Measurements from ENCODE around the gene EVA1C. TPM values are rescaled to one million over a fixed set of nuclear protein-coding genes. Genes with fewer than 3 reads are reported as not detected.

EVA1C gene
- total and polyA plus RNA-seq, 3 donors from 2014 or later: 28.4 to 47.0 (median 44.2) TPM

DNA sequence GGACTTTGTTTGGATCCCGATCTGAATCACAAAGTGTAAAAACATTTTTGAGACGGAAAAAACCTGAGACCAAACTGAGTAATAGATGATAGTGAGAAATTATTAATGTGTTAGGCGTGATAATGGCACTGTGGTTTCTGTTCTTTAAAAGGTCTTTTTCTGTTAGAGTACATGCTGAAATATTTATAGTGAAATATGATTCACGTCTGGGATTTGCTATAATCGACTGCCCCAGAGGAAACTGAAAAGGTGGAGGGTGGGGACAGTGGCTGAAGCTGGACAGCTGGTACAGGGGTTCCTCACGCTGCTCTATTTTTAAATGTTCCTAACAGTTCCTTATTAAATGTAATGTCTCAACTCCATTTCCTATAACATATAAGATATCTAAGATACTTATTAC lies 30.9 kb upstream of the EVA1C start:
- Histone ChIP-seq H3K27ac (peak overlapping the region in 1 of 2 donors; percentile 50), H3K27me3 (no peaks in the 10 kb centered on the region), H3K9me3 (no peaks in the 10 kb centered on the region), H3K4me1 (peaks cover 3% of the 10 kb centered on the region), H3K4me3 (no peak overlapping the region), H3K36me3 (ENCODE audit: low read depth, missing control alignments) (no peaks in the 10 kb centered on the region)
- TF ChIP-seq, protein P1, sequence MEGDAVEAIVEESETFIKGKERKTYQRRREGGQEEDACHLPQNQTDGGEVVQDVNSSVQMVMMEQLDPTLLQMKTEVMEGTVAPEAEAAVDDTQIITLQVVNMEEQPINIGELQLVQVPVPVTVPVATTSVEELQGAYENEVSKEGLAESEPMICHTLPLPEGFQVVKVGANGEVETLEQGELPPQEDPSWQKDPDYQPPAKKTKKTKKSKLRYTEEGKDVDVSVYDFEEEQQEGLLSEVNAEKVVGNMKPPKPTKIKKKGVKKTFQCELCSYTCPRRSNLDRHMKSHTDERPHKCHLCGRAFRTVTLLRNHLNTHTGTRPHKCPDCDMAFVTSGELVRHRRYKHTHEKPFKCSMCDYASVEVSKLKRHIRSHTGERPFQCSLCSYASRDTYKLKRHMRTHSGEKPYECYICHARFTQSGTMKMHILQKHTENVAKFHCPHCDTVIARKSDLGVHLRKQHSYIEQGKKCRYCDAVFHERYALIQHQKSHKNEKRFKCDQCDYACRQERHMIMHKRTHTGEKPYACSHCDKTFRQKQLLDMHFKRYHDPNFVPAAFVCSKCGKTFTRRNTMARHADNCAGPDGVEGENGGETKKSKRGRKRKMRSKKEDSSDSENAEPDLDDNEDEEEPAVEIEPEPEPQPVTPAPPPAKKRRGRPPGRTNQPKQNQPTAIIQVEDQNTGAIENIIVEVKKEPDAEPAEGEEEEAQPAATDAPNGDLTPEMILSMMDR (IDR thresholded peaks at IDR 0.05): no peak
- TF ChIP-seq POLR2A (IDR thresholded peaks at IDR 0.05): no peak
- WGBS, 2 donors: 57 to 65% methylated on average over 6 of the region's 6 CpGs
- no peak for DNase-seq
- intact Hi-C loops (cut with DNase I; ENCODE audit: low total_unique reads): no loop called here

- peak overlapping the region; percentile 26 to 50 for H3K27ac ChIP-seq
- no peaks in the 10 kb centered on the region for H3K36me3 ChIP-seq (ENCODE audit: low read depth, missing control alignments)
- no peaks in the 10 kb centered on the region for H3K9me3 ChIP-seq
- WGBS, 2 donors: 73 to 81% methylated on average over 10 of the region's 10 CpGs
- intact Hi-C loops (cut with DNase I; ENCODE audit: low total_unique reads): no loop called here
- DNase-seq: no peak
- H3K27me3 ChIP-seq: no peaks in the 10 kb centered on the region
- H3K4me3 ChIP-seq: no peak overlapping the region
- H3K4me1 ChIP-seq: peaks cover 3% of the 10 kb centered on the region
- TF ChIP-seq, protein P1 (IDR thresholded peaks at IDR 0.05): no peak
- no peak for TF ChIP-seq POLR2A (IDR thresholded peaks at IDR 0.05)
Measured at GRCh38 chr21:32382108-32382644, 30.3 kb upstream of the EVA1C start.

DNA sequence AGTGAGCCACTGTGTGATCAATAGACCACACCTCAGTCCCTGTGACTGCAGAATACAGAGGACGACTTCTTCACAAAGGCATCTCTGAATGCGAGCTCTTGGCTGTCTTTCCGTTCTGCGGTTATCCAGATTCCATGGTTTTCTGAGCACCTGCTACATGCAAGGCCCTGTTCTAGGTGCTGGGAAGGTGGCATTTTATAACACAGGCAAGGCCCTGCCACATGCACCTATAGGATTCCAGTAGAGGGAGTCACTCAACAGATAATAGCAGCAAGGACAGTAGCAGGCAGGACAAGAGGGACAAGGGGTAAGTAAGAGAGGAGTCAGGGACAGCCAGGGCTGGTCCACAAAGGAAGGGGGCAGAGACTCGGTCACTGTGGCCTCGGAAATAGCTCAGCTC lies 28.7 kb upstream of the EVA1C start:
- Histone ChIP-seq H3K27me3 (no peaks in the 10 kb centered on the region), H3K4me1 (peaks cover 3% of the 10 kb centered on the region), H3K27ac (no peak overlapping the region), H3K36me3 (ENCODE audit: low read depth, missing control alignments) (no peaks in the 10 kb centered on the region), H3K4me3 (no peak overlapping the region), H3K9me3 (no peaks in the 10 kb centered on the region)
- TF ChIP-seq, protein P1 (IDR thresholded peaks at IDR 0.05): no peak
- TF ChIP-seq POLR2A (IDR thresholded peaks at IDR 0.05): no peak
- WGBS, 2 donors: 91 to 92% methylated on average over 6 of the region's 6 CpGs
- no peak for DNase-seq
- intact Hi-C loops (cut with DNase I; ENCODE audit: low total_unique reads): no loop called here

- WGBS, 2 donors: 56 to 65% methylated on average over 6 of the region's 6 CpGs
- Histone ChIP-seq H3K36me3 (ENCODE audit: low read depth, missing control alignments) (no peaks in the 10 kb centered on the region), H3K27ac (no peak overlapping the region), H3K4me1 (peaks cover 3% of the 10 kb centered on the region), H3K27me3 (no peaks in the 10 kb centered on the region), H3K4me3 (no peak overlapping the region), H3K9me3 (no peaks in the 10 kb centered on the region)
- DNase-seq: peak; percentile 63
- intact Hi-C loops (cut with DNase I; ENCODE audit: low total_unique reads): no loop called here
- TF ChIP-seq, protein P1 (IDR thresholded peaks at IDR 0.05): no peak
- no peak for TF ChIP-seq POLR2A (IDR thresholded peaks at IDR 0.05)
Measured at GRCh38 chr21:32386195-32386870, 26.2 kb upstream of the EVA1C start.

- intact Hi-C loops (cut with DNase I; ENCODE audit: low total_unique reads): no loop called here
- Histone ChIP-seq H3K9me3 (no peaks in the 10 kb centered on the region), H3K4me3 (no peak overlapping the region), H3K27ac (no peak overlapping the region), H3K27me3 (no peaks in the 10 kb centered on the region), H3K36me3 (ENCODE audit: low read depth, missing control alignments) (no peaks in the 10 kb centered on the region), H3K4me1 (peaks cover 10% of the 10 kb centered on the region)
- 88 to 94% methylated on average over 8 of the region's 8 CpGs for WGBS, 2 donors
- TF ChIP-seq, protein P1 (IDR thresholded peaks at IDR 0.05): no peak
- no peak for TF ChIP-seq POLR2A (IDR thresholded peaks at IDR 0.05)
- no peak for DNase-seq
Measured at GRCh38 chr21:32387151-32387550, 25.4 kb upstream of the EVA1C start.
